NB4 (cell line): Measurements from ENCODE around the gene UNC13D.
"Not testable (repeated sequence)": the region's sequence is repeated elsewhere in the genome, so short reads cannot be mapped to it uniquely, and the experiment has no call there.

Source experiments
- CTCF ChIP-seq: IDR thresholded peaks from one replicate; pipeline ENCODE4 v1.5.1; 2012; ENCODE audit warnings: low read depth, low read length
- POLR2A ChIP-seq: IDR thresholded peaks from 2 replicates; pipeline ENCODE4 v1.6.1; 2011; ENCODE audit warnings: mild to moderate bottlenecking; ENCODE audit not compliant: insufficient read length; ENCODE audit errors: extremely low read depth

GRCh38 chr17:75810756-75811155, 33.4 kb downstream of the UNC13D start:
- TF ChIP-seq CTCF, POLR2A: not testable (repeated sequence)
